Effector memory CD8-positive, alpha-beta T cell (primary cell): ENCODE results near the gene ELF3.
"Not testable (repeated sequence)": the region's sequence is repeated elsewhere in the genome, so short reads cannot be mapped to it uniquely, and the experiment has no call there.

Experiments used
- ATAC-seq: fragments of 150-1000 bp; cut with Tn5 transposase; replicated peaks from 2 replicates; pipeline ENCODE4 v1.10.0; 2021; ENCODE audit warnings: mild to moderate bottlenecking, moderate library complexity
- DNase-seq, 3 experiments: peaks; one replicate each; pipeline ENCODE4 v3.0.0; 2021
- H3K27ac Mint-ChIP-seq, 2 donors: one replicate each; pipeline ENCODE4 v1.8.0; 2022; ENCODE audit warnings: mild to moderate bottlenecking in 2 of 2, mixed read lengths in 2 of 2, moderate library complexity in 2 of 2
- H3K27me3 Mint-ChIP-seq, 2 donors: one replicate each; pipeline ENCODE4 v1.8.0; 2022; ENCODE audit warnings: mixed read lengths in 2 of 2
- H3K36me3 Mint-ChIP-seq: one replicate; pipeline ENCODE4 v1.8.0; 2022; ENCODE audit warnings: mild to moderate bottlenecking, moderate library complexity, mixed read lengths; ENCODE audit not compliant: insufficient read depth
- H3K4me1 Mint-ChIP-seq, 2 donors: one replicate each; pipeline ENCODE4 v1.8.0; 2022; ENCODE audit warnings: low read depth in 2 of 2, mixed read lengths in 2 of 2
- H3K4me3 Mint-ChIP-seq, 2 donors: one replicate each; pipeline ENCODE4 v1.8.0; 2022; ENCODE audit warnings: mild to moderate bottlenecking in 2 of 2, mixed read lengths in 2 of 2, moderate library complexity in 2 of 2
- H3K9me3 Mint-ChIP-seq, 2 donors: one replicate each; pipeline ENCODE4 v1.8.0; 2022; ENCODE audit warnings: mixed read lengths in 2 of 2

ELF3 gene

GRCh38 chr1:202056644-202057334 is 46.4 kb downstream of the ELF3 start:
- H3K27me3 Mint-ChIP-seq, result peaks cover 12 to 26% of the 10 kb centered on the region in 2 donors
- H3K4me1 Mint-ChIP-seq, result no peaks in the 10 kb centered on the region

GRCh38 chr1:202057335-202057704 is 46.9 kb downstream of the ELF3 start:
- H3K4me3 Mint-ChIP-seq, H3K27ac Mint-ChIP-seq, H3K36me3 Mint-ChIP-seq, ATAC-seq, DNase-seq, H3K4me1 Mint-ChIP-seq, H3K9me3 Mint-ChIP-seq: not testable (repeated sequence)
- H3K27me3 Mint-ChIP-seq, result peaks cover 12 to 31% of the 10 kb centered on the region in 2 donors

More at GRCh38 chr1:202056644-202057334, 46.4 kb downstream of the ELF3 start:
- DNase-seq (no peak), ATAC-seq (no peak)
- no peak overlapping the region for H3K27ac Mint-ChIP-seq
- H3K4me3 Mint-ChIP-seq, result no peak overlapping the region
- peaks cover 3% of the 10 kb centered on the region for H3K36me3 Mint-ChIP-seq
- H3K9me3 Mint-ChIP-seq, result no peaks in the 10 kb centered on the region

GRCh38 chr1:202058001-202058908 is 47.9 kb downstream of the ELF3 start:
- ATAC-seq (no peak), DNase-seq (no peak)
- peaks cover 12 to 35% of the 10 kb centered on the region in 2 donors for H3K27me3 Mint-ChIP-seq
- H3K9me3 Mint-ChIP-seq, result no peaks in the 10 kb centered on the region
- peaks cover 3% of the 10 kb centered on the region for H3K36me3 Mint-ChIP-seq
- no peak overlapping the region for H3K27ac Mint-ChIP-seq
- H3K4me1 Mint-ChIP-seq, result no peaks in the 10 kb centered on the region
- no peak overlapping the region for H3K4me3 Mint-ChIP-seq

GRCh38 chr1:202061055-202061454 is 50.7 kb downstream of the ELF3 start:
- Mint-ChIP-seq H3K27me3 (peaks cover 18 to 27% of the 10 kb centered on the region in 2 donors), H3K9me3 (no peaks in the 10 kb centered on the region), H3K36me3 (peaks cover 3% of the 10 kb centered on the region), H3K27ac (no peak overlapping the region), H3K4me3 (no peak overlapping the region), H3K4me1 (no peaks in the 10 kb centered on the region)
- ATAC-seq (no peak), DNase-seq (no peak)

- not testable (repeated sequence) for H3K4me1 Mint-ChIP-seq, H3K27ac Mint-ChIP-seq, DNase-seq, H3K9me3 Mint-ChIP-seq, ATAC-seq, H3K4me3 Mint-ChIP-seq, H3K36me3 Mint-ChIP-seq
- H3K27me3 Mint-ChIP-seq, result peaks cover 18 to 24% of the 10 kb centered on the region in 2 donors
Observed at GRCh38 chr1:202061787-202062186, 51.4 kb downstream of the ELF3 start.

- not testable (repeated sequence) for H3K4me1 Mint-ChIP-seq, H3K9me3 Mint-ChIP-seq, H3K36me3 Mint-ChIP-seq, DNase-seq, ATAC-seq, H3K4me3 Mint-ChIP-seq, H3K27ac Mint-ChIP-seq
- H3K27me3 Mint-ChIP-seq, result peaks cover 24% of the 10 kb centered on the region in 2 donors
Observed at GRCh38 chr1:202062636-202063035, 52.2 kb downstream of the ELF3 start.

- Mint-ChIP-seq H3K4me1 (no peaks in the 10 kb centered on the region), H3K27ac (no peak overlapping the region), H3K27me3 (peaks cover 24 to 26% of the 10 kb centered on the region in 2 donors), H3K36me3 (peaks cover under 1% of the 10 kb centered on the region), H3K4me3 (no peak overlapping the region), H3K9me3 (no peaks in the 10 kb centered on the region)
- ATAC-seq (no peak), DNase-seq (no peak)
Observed at GRCh38 chr1:202063093-202063492, 52.7 kb downstream of the ELF3 start.

GRCh38 chr1:202064889-202065312 is 54.5 kb downstream of the ELF3 start:
- not testable (repeated sequence) for H3K9me3 Mint-ChIP-seq, H3K4me3 Mint-ChIP-seq, H3K27ac Mint-ChIP-seq, H3K36me3 Mint-ChIP-seq, ATAC-seq, H3K4me1 Mint-ChIP-seq, DNase-seq
- H3K27me3 Mint-ChIP-seq, result peaks cover 18 to 19% of the 10 kb centered on the region in 2 donors
